OCI-LY7 (cell line): ENCODE data around the gene CERK.

ENCODE experiments used
- CTCF ChIP-seq: fragments of 200-600 bp; sonication (generic); conservative IDR thresholded peaks from 2 replicates; pipeline ENCODE4 v1.5.1; 2014; ENCODE audit warnings: mild to moderate bottlenecking, antibody characterized with exemption, low read length, moderate library complexity, mixed read lengths
- EZH2phosphoT487 ChIP-seq: fragments of 200-600 bp; sonication (generic); IDR thresholded peaks from 2 replicates; pipeline ENCODE4 v1.6.1; 2018; ENCODE audit warnings: low read depth, borderline replicate concordance, mild to moderate bottlenecking, mixed run types, antibody characterized with exemption, low read length, moderate library complexity, mixed read lengths

DNA sequence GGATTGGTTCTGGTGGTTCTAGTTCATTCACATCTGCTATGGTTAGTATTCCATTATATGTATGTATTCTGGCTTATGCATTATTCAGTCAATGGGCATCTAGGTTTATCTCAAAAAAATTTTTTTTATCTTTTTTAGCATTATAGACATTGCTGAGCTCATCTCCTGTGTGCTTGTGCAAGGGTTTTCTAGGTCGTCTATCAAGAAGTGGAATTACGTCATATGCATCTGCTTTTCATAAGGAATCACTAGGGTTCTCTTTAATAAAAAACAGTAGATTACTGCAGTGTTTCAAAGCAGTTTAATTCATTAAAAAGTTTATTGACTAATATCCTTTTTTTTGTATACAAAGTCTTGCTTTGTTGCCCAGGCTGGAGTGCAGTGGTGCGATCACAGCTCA is 45.7 kb upstream of the CERK start:
- no peak for TF ChIP-seq EZH2phosphoT487
- TF ChIP-seq CTCF = no peak
